IPS-18a (cell line): ENCODE data around the gene SIGMAR1.

Source experiments
- H3K27ac ChIP-seq: one replicate; pipeline ENCODE4 v1.5.1; 2013; ENCODE audit warnings: low read length
- H3K27me3 ChIP-seq: one replicate; pipeline ENCODE4 v1.6.1; 2013; ENCODE audit warnings: mild to moderate bottlenecking, low read length; ENCODE audit not compliant: control insufficient read depth, insufficient read depth
- H3K36me3 ChIP-seq: one replicate; pipeline ENCODE4 v1.6.1; 2013; ENCODE audit warnings: low read depth, low read length; ENCODE audit not compliant: control insufficient read depth
- H3K4me1 ChIP-seq: one replicate; pipeline ENCODE4 v1.6.1; 2013; ENCODE audit warnings: low read depth, low read length; ENCODE audit not compliant: control insufficient read depth
- H3K4me3 ChIP-seq: one replicate; pipeline ENCODE4 v1.5.1; 2013; ENCODE audit warnings: low read length
- H3K9ac ChIP-seq: one replicate; pipeline ENCODE4 v1.6.1; 2013; ENCODE audit warnings: mild to moderate bottlenecking, low read length, moderate library complexity
- H3K9me3 ChIP-seq: one replicate; pipeline ENCODE4 v1.6.1; 2013; ENCODE audit warnings: low read depth, low read length; ENCODE audit not compliant: control insufficient read depth

SIGMAR1 gene

DNA sequence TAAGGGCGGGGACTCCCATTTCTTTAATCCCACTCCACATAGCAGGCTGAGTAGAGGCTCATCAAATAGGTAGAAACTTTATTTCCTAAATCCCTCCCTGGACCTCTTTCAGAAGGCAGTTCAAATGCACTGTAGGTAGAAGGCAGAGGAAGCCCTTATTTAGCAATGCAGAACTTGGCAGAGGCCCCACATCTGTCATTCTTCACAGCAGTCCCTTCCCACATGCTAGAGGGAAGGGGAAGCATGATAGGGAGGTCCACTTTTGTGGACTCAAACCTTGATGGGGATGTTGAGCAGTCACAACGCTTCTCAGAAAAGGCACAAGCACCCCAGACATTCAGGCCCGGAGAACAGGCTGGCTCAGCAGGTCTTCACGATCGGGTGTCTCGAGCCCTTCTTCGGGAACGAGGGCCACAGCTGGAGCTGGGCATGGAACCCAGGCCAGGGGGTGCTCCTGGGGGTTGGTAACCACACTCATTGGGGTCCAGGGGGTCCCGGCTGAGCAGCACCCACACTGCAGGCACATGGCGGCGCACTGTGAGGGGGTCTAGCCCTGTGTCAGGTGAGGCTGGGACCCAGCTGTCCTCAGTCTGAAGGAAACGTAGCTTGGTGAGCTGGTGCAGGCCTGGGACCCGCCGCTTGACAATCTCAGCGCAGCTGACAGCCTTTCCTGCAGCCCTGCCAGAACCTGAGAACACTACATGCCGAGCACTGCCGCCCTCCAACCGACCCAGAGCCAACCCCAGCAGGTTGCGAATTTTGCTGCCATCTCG is 27.0 kb downstream of the SIGMAR1 start:
- H3K9me3 ChIP-seq: no peaks in the 10 kb centered on the region
- peaks cover 5% of the 10 kb centered on the region for H3K27me3 ChIP-seq
- H3K4me1 ChIP-seq: peaks cover 11% of the 10 kb centered on the region
- H3K36me3 ChIP-seq: no peaks in the 10 kb centered on the region
- H3K9ac ChIP-seq: no peak overlapping the region
- H3K27ac ChIP-seq: no peak overlapping the region
- peak overlapping the region; percentile 86 for H3K4me3 ChIP-seq

GRCh38 chr9:34607331-34607730 is 30.3 kb downstream of the SIGMAR1 start:
- Histone ChIP-seq H3K27me3 (peaks cover 2% of the 10 kb centered on the region), H3K9ac (no peak overlapping the region), H3K9me3 (no peaks in the 10 kb centered on the region), H3K4me1 (peaks cover 7% of the 10 kb centered on the region), H3K36me3 (no peaks in the 10 kb centered on the region), H3K27ac (no peak overlapping the region), H3K4me3 (no peak overlapping the region)

DNA sequence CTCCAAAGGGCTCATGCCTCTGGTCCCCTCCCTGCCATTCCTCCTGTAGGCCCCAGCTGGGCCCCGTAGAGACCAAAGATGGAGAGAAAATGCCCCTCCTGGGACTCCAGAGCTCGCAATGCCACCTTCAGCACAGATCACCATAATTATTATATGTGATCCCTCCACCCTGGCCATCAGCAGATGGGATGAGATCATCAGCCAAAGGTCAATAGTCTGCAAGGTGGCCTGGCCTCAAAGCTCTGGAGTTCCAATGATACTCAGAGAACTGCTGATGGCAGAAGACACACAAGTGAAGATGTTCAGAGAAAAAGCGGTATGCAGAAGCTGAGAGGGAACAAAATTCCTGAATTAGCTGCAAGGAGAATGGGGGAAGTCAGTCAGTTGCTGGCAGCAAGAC is 30.7 kb downstream of the SIGMAR1 start:
- no peak overlapping the region for H3K27ac ChIP-seq
- no peaks in the 10 kb centered on the region for H3K27me3 ChIP-seq
- no peaks in the 10 kb centered on the region for H3K36me3 ChIP-seq
- H3K4me3 ChIP-seq: no peak overlapping the region
- H3K9me3 ChIP-seq: no peaks in the 10 kb centered on the region
- peaks cover 8% of the 10 kb centered on the region for H3K4me1 ChIP-seq
- no peak overlapping the region for H3K9ac ChIP-seq

GRCh38 chr9:34606190-34606589 is 31.4 kb downstream of the SIGMAR1 start:
- no peak overlapping the region for H3K27ac ChIP-seq
- H3K4me3 ChIP-seq: no peak overlapping the region
- H3K4me1 ChIP-seq: peaks cover 9% of the 10 kb centered on the region
- H3K9me3 ChIP-seq: no peaks in the 10 kb centered on the region
- no peaks in the 10 kb centered on the region for H3K36me3 ChIP-seq
- no peaks in the 10 kb centered on the region for H3K27me3 ChIP-seq
- no peak overlapping the region for H3K9ac ChIP-seq

DNA sequence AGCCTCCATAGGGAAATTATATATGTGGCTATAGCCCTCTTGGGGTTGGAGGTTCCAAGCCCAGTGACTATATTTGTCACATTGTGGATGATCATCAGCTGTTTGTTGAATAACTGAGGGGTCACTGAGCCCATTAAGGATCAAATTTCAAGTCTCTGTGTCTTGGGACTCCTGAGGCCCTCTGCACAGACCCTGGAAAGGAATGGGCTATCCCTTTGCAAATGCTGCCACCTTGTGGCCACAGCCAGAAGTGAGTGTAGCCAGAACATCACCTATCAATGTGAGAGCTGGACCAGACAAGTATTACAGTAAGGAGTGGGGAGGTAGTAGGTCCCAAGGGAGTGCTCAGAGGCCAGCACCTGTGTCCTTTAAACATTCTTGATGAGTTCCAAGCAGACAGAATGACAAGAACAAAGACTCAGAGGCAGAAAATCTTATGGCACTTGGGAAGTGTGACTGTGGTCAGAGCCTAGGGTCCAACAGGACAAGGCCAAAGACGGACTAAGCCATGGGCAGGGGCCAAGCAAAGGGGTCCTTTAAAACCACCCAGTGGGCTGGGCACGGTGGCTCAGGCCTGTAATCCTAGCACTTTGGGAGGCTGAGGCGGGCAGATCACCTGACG is 33.9 kb downstream of the SIGMAR1 start:
- Histone ChIP-seq H3K27ac (no peak overlapping the region), H3K36me3 (no peaks in the 10 kb centered on the region)

DNA sequence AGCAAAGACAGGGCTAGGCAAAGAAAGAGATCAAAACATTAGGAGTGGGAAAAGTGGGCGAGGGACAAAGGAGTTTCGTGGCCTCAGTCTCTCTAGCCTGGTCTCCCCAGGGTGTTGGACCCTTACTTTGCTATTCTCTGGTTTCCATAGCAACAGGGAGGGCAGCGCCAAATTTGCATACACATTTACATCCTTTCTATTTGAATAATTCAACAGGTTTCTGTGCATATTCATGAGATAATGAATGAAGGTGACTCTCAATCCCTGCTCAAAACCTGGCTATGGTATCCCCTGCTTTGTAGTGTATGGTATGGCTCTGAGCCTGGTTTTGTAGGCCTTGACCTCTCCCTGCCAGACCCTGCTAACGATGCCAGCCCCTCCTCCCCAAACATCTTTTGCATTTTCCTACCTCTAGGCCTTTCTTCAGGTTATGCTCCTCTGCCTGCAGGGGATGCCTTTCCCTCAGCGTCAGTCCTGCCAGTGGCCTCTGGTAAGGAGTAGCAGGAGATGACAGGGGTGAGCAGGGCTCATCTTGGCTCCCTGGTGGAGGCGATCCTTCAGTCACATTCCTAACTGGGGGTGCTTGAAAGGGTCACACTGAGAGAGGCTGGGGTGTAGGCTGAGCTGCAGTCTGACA is 35.5 kb downstream of the SIGMAR1 start:
- H3K4me1 ChIP-seq: peaks cover 7% of the 10 kb centered on the region
- no peaks in the 10 kb centered on the region for H3K36me3 ChIP-seq
- no peak overlapping the region for H3K4me3 ChIP-seq
- no peaks in the 10 kb centered on the region for H3K27me3 ChIP-seq
- H3K9ac ChIP-seq: no peak overlapping the region
- H3K27ac ChIP-seq: no peak overlapping the region
- H3K9me3 ChIP-seq: no peaks in the 10 kb centered on the region

More for the DNA sequence above, 33.9 kb downstream of the SIGMAR1 start:
- Histone ChIP-seq H3K9me3 (no peaks in the 10 kb centered on the region), H3K9ac (no peak overlapping the region), H3K4me1 (peaks cover 7% of the 10 kb centered on the region), H3K4me3 (no peak overlapping the region), H3K27me3 (no peaks in the 10 kb centered on the region)

DNA sequence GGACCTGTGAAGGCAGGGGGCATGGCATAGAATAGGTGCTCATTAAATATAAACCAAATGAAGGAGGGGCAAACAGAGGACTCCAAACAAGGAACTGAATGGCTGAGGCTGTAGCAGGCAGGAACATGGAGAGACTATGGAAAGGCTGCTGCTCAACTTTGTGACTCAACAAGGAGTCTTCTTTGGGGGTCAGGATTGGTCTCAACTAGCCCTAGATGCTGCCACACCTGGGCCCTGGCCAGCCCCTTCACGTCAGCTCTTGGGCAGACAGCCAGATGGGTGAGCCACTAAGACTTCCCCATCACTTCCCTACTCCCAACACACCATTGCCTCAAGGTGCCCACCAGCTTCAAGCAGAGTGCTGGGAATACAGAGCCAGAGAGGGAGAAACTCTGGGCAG is 36.7 kb downstream of the SIGMAR1 start:
- Histone ChIP-seq H3K4me3 (no peak overlapping the region), H3K27ac (no peak overlapping the region), H3K4me1 (peaks cover 7% of the 10 kb centered on the region), H3K36me3 (no peaks in the 10 kb centered on the region), H3K27me3 (no peaks in the 10 kb centered on the region), H3K9me3 (no peaks in the 10 kb centered on the region), H3K9ac (no peak overlapping the region)

- Histone ChIP-seq H3K27ac (no peak overlapping the region), H3K36me3 (no peaks in the 10 kb centered on the region), H3K9me3 (no peaks in the 10 kb centered on the region), H3K27me3 (peaks cover 3% of the 10 kb centered on the region), H3K4me3 (no peak overlapping the region), H3K4me1 (peaks cover 7% of the 10 kb centered on the region), H3K9ac (no peak overlapping the region)
Measured at GRCh38 chr9:34599546-34599945, 38.0 kb downstream of the SIGMAR1 start.

GRCh38 chr9:34594177-34594576 is 43.4 kb downstream of the SIGMAR1 start:
- no peaks in the 10 kb centered on the region for H3K36me3 ChIP-seq
- peaks cover 55% of the 10 kb centered on the region for H3K27me3 ChIP-seq
- no peaks in the 10 kb centered on the region for H3K9me3 ChIP-seq
- no peak overlapping the region for H3K9ac ChIP-seq
- no peak overlapping the region for H3K4me3 ChIP-seq
- no peak overlapping the region for H3K27ac ChIP-seq
- H3K4me1 ChIP-seq: peaks cover 8% of the 10 kb centered on the region

GRCh38 chr9:34592895-34593601 is 44.5 kb downstream of the SIGMAR1 start:
- Histone ChIP-seq H3K27ac (no peak overlapping the region), H3K9me3 (no peaks in the 10 kb centered on the region), H3K9ac (no peak overlapping the region), H3K4me1 (peaks cover 15% of the 10 kb centered on the region), H3K4me3 (no peak overlapping the region), H3K36me3 (no peaks in the 10 kb centered on the region), H3K27me3 (peaks cover 66% of the 10 kb centered on the region)
